ENCODE data around the gene HAPSTR1.

The HAPSTR1 gene

GRCh38 chr16:9114842-9115241 is 23.4 kb downstream of the HAPSTR1 start:
- ChIA-PET CTCF (no interaction called here), POLR2A (ENCODE audit: low non-redundant PET) (no interaction called here)
- DNase-seq (ENCODE audit: low spot score), result no peak
- peak overlapping the region; percentile 43; the same call in 1 of the 2 replicates for H3K27ac ChIP-seq
- no peak for TF ChIP-seq CTCF (conservative IDR thresholded peaks at IDR 0.05; ENCODE audit: low read depth)

- DNase-seq (ENCODE audit: low spot score), result peak; percentile 82
- TF ChIP-seq CTCF (conservative IDR thresholded peaks at IDR 0.05; ENCODE audit: low read depth), result no peak
- H3K27ac ChIP-seq, result peak overlapping the region; percentile 49; the same call in 1 of the 2 replicates
- CTCF ChIA-PET, result no interaction called here
- POLR2A ChIA-PET (ENCODE audit: low non-redundant PET), result no interaction called here
These were observed 23.8 kb downstream of the HAPSTR1 start for GRCh38 chr16:9115277-9115676.

- H3K27ac ChIP-seq, result no peak overlapping the region
- DNase-seq (ENCODE audit: low spot score), result no peak
- ChIA-PET POLR2A (ENCODE audit: low non-redundant PET) (no interaction called here), CTCF (no interaction called here)
- TF ChIP-seq CTCF (conservative IDR thresholded peaks at IDR 0.05; ENCODE audit: low read depth), result no peak
These were observed 24.7 kb downstream of the HAPSTR1 start for GRCh38 chr16:9116141-9116540.

GRCh38 chr16:9118170-9118569 is 26.7 kb downstream of the HAPSTR1 start:
- TF ChIP-seq CTCF (conservative IDR thresholded peaks at IDR 0.05; ENCODE audit: low read depth), result no peak
- ChIA-PET POLR2A (ENCODE audit: low non-redundant PET) (no interaction called here), CTCF (no interaction called here)
- DNase-seq (ENCODE audit: low spot score), result no peak
- no peak overlapping the region for H3K27ac ChIP-seq

GRCh38 chr16:9119795-9120194 is 28.4 kb downstream of the HAPSTR1 start:
- POLR2A ChIA-PET (ENCODE audit: low non-redundant PET), result interaction anchor here (0.6 kb wide), 1 partner anchor 41 kb away, joined by 3 read pairs; no protein-coding TSS in a partner anchor
- DNase-seq (ENCODE audit: low spot score), result peak; percentile 26
- no peak overlapping the region for H3K27ac ChIP-seq
- no peak for TF ChIP-seq CTCF (conservative IDR thresholded peaks at IDR 0.05; ENCODE audit: low read depth)
- CTCF ChIA-PET, result interaction anchor here (0.7 kb wide), 1 partner anchor 19 kb away, joined by 3 read pairs; no protein-coding TSS in a partner anchor

GRCh38 chr16:9122342-9122741 is 30.9 kb downstream of the HAPSTR1 start:
- ChIA-PET POLR2A (ENCODE audit: low non-redundant PET) (no interaction called here), CTCF (interaction anchor here (0.6 to 1.0 kb wide), 3 partner anchors 8 to 25 kb away, joined by 3 to 5 read pairs (median 4); no protein-coding TSS in a partner anchor)
- 0 out of 2 replicates have a peak overlapping the region, but pooled peaks have one; percentile 16 for H3K27ac ChIP-seq
- DNase-seq (ENCODE audit: low spot score), result no peak
- no peak for TF ChIP-seq CTCF (conservative IDR thresholded peaks at IDR 0.05; ENCODE audit: low read depth)
